SH-SY5Y (cell line): ENCODE measurements around the gene GRPEL1.

Source experiments
- GATA2 ChIP-seq: IDR thresholded peaks from 2 replicates; pipeline ENCODE4 v1.6.1; 2011; ENCODE audit warnings: mild to moderate bottlenecking, low read depth, low read length
- GATA3 ChIP-seq: IDR thresholded peaks from 2 replicates; pipeline ENCODE4 v1.6.1; 2011; ENCODE audit warnings: low read depth, mild to moderate bottlenecking, low read length, moderate library complexity

DNA sequence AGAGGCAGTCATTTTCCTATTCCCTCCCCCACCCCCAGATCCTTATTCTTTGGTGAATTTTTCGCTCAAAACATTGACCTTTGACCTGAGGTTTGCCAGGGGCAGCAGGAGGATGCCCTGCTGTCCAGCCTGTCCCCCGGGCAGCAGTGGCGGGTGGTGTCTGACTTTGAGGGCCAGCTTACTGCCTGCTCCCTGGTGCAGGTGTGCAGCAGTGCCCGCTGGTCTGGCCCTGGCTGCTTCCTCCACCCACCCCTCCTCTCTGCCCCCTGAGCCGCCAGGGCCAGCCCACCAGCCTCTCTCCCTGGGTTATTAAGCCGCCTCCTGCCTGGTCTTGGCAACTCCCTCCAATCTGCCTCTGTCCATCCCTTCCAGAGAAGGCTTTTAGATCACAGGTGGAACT, 40.8 kb upstream of the GRPEL1 start:
- TF ChIP-seq GATA3: no peak
- TF ChIP-seq GATA2: no peak
